ENCODE measurements around the gene PPID.
"Not testable (repeated sequence)": the region's sequence is repeated elsewhere in the genome, so short reads cannot be mapped to it uniquely, and the experiment has no call there.

DNA sequence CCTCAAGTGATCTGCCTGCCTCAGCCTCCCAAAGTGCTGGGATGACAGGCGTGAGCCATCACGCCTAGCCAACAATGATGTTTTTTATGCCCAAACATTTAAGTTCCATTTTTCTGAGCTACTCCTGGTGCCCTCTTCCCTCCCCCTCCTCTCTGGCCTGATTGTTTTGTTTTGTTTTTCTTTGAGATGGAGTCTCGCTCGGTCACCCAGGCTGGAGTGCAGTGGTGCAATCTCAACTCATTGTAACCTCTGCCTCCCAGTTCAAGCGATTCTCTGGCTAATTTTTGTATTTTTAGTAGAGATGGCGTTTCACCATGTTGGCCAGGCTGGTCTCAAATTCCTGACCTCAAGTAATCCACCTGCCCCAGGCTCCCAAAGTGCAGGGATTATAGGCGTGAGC, 32.6 kb upstream of the PPID start:
- TF ChIP-seq RAD21 (CRISPR knock-in tag; IDR thresholded peaks at IDR 0.05); ZNF33A (CRISPR knock-in tag; IDR thresholded peaks at IDR 0.05; ENCODE audit: borderline replicate concordance); ZSCAN20 (CRISPR knock-in tag; IDR thresholded peaks at IDR 0.05; ENCODE audit: borderline replicate concordance); ZC3H4 (CRISPR knock-in tag; IDR thresholded peaks at IDR 0.05; ENCODE audit: borderline replicate concordance); HINFP (CRISPR knock-in tag; IDR thresholded peaks at IDR 0.05; ENCODE audit: low read depth); FUBP1 (CRISPR knock-in tag; IDR thresholded peaks at IDR 0.05; ENCODE audit: borderline replicate concordance); ZBTB38 (CRISPR knock-in tag; IDR thresholded peaks at IDR 0.05); ZNF788 (CRISPR knock-in tag; IDR thresholded peaks at IDR 0.05; ENCODE audit: borderline replicate concordance); CTCF (CRISPR knock-in tag; IDR thresholded peaks at IDR 0.05); SP1 (IDR thresholded peaks at IDR 0.05); SP1 (CRISPR knock-in tag; IDR thresholded peaks at IDR 0.05): not testable (repeated sequence)

Measured in HepG2 (cell line).